K562 (cell line): ENCODE results near the gene LSR. TPM values are rescaled to one million over a fixed set of nuclear protein-coding genes. Genes with fewer than 3 reads are reported as not detected.

Experiments used
- ARID1B ChIP-seq: fragments of 450-650 bp; IDR thresholded peaks from 2 replicates; pipeline ENCODE4 v1.6.1; 2016; ENCODE audit warnings: antibody characterized with exemption, mild to moderate bottlenecking, inconsistent platforms
- BCOR ChIP-seq: fragments of 450-650 bp; IDR thresholded peaks from 2 replicates; pipeline ENCODE4 v1.6.1; 2016
- CTBP1 ChIP-seq: fragments of 450-650 bp; IDR thresholded peaks from 2 replicates; pipeline ENCODE4 v1.6.1; 2016; ENCODE audit warnings: borderline replicate concordance
- EGR1 ChIP-seq: fragments of 450-650 bp; conservative IDR thresholded peaks from 2 replicates; pipeline ENCODE4 v1.6.1; 2017; ENCODE audit warnings: mild to moderate bottlenecking
- HNRNPL ChIP-seq: fragments of 200-400 bp; formaldehyde crosslinking; IDR thresholded peaks from 2 replicates; pipeline ENCODE4 v1.6.1; 2017; ENCODE audit warnings: low read depth, mild to moderate bottlenecking, low read length
- MTA3 ChIP-seq: fragments of 450-650 bp; formaldehyde crosslinking; IDR thresholded peaks from 2 replicates; pipeline ENCODE4 v1.6.1; 2017; ENCODE audit warnings: mild to moderate bottlenecking, borderline replicate concordance
- MYC ChIP-seq, 2 experiments: fragments of 250-450 bp in 1 of 2; sonication (Bioruptor Pico) in 1 of 2; IDR thresholded peaks; 2 replicates each; pipeline versions ENCODE4 v1.5.1 to v1.6.1; 2012 to 2021; ENCODE audit warnings: low read depth in 2 of 2, borderline replicate concordance in 1 of 2, improper control_type of control experiment in 1 of 2, low read length in 1 of 2, mild to moderate bottlenecking in 1 of 2, moderate library complexity in 1 of 2
- PCBP1 ChIP-seq: fragments of 200-400 bp; formaldehyde crosslinking; IDR thresholded peaks from 2 replicates; pipeline ENCODE4 v1.6.1; 2018; ENCODE audit warnings: mild to moderate bottlenecking, low read depth, low read length; ENCODE audit not compliant: poor library complexity, severe bottlenecking
- PHF21A ChIP-seq: fragments of 450-650 bp; IDR thresholded peaks from 2 replicates; pipeline ENCODE4 v1.6.1; 2017; ENCODE audit warnings: low read depth, borderline replicate concordance
- PYGO2 ChIP-seq: fragments of 450-650 bp; IDR thresholded peaks from 2 replicates; pipeline ENCODE4 v1.6.1; 2016; ENCODE audit warnings: mild to moderate bottlenecking, missing genetic modification characterization, moderate library complexity, missing compliant biosample characterization
- SIN3B ChIP-seq: fragments of 450-650 bp; IDR thresholded peaks from 2 replicates; pipeline ENCODE4 v1.6.1; 2017; ENCODE audit warnings: low read depth, mild to moderate bottlenecking, moderate library complexity
- SMARCE1 ChIP-seq: fragments of 450-650 bp; IDR thresholded peaks from 2 replicates; pipeline ENCODE4 v1.7.1; 2016; ENCODE audit warnings: mild to moderate bottlenecking
- YY1 ChIP-seq, 3 experiments: IDR thresholded peaks; 2 replicates each; pipeline ENCODE4 v1.6.1; 2011; ENCODE audit warnings: low read length in 2 of 3, mild to moderate bottlenecking in 2 of 3, moderate library complexity in 2 of 3, borderline replicate concordance in 1 of 3, control low read depth in 1 of 3, low read depth in 1 of 3; ENCODE audit not compliant: insufficient read depth in 3 of 3, insufficient replicate concordance in 2 of 3, control insufficient read depth in 1 of 3, insufficient read length in 1 of 3; ENCODE audit errors: extremely low read depth in 1 of 3
- ZNF165 ChIP-seq: fragments of 250-450 bp; sonication (Bioruptor Pico); IDR thresholded peaks from 2 replicates; pipeline ENCODE4 v1.4.0; 2020; ENCODE audit warnings: borderline replicate concordance
- ZNF561 ChIP-seq: fragments of 450-650 bp; formaldehyde crosslinking; conservative IDR thresholded peaks from 2 replicates; pipeline ENCODE4 v1.4.0; 2020; ENCODE audit warnings: mild to moderate bottlenecking, moderate library complexity
- ZNF696 ChIP-seq: fragments of 250-450 bp; sonication (Bioruptor Pico); conservative IDR thresholded peaks from 2 replicates; pipeline ENCODE4 v1.4.0; 2020; ENCODE audit warnings: mild to moderate bottlenecking, moderate library complexity
- polyA plus RNA-seq, 8 experiments: library from polyadenylated mRNA; depleted of rRNA in 4 of 8; stranded (reverse) in 5 of 8; unstranded in 3 of 8; fragments of >200 nt; fragmentation: Nextera tagmentation in 2 of 8; fragmentation: Illumina TruSeq in 1 of 8; extraction: Ambion mirVana in 2 of 8; extraction: Trizol in 1 of 8; gene quantifications; 2 replicates each; pipeline versions ENCODE4 v1.2.1 to v1.2.3, GENCODE V29; 2011 to 2014; ENCODE audit warnings: inconsistent platforms in 1 of 8, missing spikeins in 1 of 8
- total RNA-seq, 7 experiments: library from RNA; depleted of rRNA in 6 of 7; stranded (reverse); fragments of >200 nt in 6 of 7; fragmentation: Illumina TruSeq in 2 of 7; extraction: Trizol in 2 of 7; gene quantifications; 2 replicates each; pipeline versions ENCODE4 v1.2.1 to v1.2.3, GENCODE V29; 2011 to 2021; ENCODE audit warnings: low replicate concordance in 1 of 7
- TF ChIP-seq, protein P1 (sequence below): sonication (generic); formaldehyde crosslinking; IDR thresholded peaks from 2 replicates; pipeline ENCODE4 v1.8.0; 2023; ENCODE audit warnings: missing genetic modification reagents, mild to moderate bottlenecking, borderline replicate concordance
- TF ChIP-seq, protein P2 (sequence below): fragments of 250-450 bp; sonication (Bioruptor Pico); IDR thresholded peaks from 2 replicates; pipeline ENCODE4 v1.5.0; 2020; ENCODE audit warnings: mild to moderate bottlenecking, borderline replicate concordance
- TF ChIP-seq, protein P3 (sequence below): sonication (generic); formaldehyde crosslinking; IDR thresholded peaks from 2 replicates; pipeline ENCODE4 v1.8.1; 2022; ENCODE audit warnings: missing genetic modification reagents

The LSR gene
- total and polyA plus RNA-seq, 9 of the 15 experiments (the other 6 are each of a cell fraction or from before 2014, with no cell fraction given): 0.44 to 87.9 (median 28.0) TPM

DNA sequence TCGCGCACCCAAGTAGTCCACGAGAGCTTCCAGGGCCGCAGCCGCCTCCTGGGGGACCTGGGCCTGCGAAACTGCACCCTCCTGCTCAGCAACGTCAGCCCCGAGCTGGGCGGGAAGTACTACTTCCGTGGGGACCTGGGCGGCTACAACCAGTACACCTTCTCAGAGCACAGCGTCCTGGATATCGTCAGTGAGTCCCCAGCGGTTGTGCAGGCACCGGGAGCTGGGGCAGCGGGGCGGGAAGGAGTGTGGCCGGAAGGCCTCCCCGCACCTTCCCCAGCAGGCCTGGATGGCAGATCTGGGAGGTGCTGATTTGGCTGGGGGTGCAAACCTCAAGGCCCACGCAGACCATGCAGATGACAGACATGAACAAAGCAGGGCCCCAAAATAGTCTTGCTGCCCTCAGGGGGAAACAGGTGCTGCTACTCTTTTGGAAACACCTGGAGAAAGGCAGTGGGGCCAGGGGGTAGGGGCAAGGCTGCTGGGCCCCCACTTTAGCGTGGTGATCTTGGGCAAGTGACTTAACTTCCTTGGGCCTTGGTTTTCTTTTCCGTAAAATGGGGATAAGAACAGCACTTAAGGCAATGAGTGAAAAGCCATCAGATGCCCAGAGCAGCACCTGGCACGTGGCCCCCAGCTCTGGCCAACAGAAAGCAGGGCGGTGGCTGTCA lies 47.1 kb downstream of the LSR start (continued):
- TF ChIP-seq, protein P1, sequence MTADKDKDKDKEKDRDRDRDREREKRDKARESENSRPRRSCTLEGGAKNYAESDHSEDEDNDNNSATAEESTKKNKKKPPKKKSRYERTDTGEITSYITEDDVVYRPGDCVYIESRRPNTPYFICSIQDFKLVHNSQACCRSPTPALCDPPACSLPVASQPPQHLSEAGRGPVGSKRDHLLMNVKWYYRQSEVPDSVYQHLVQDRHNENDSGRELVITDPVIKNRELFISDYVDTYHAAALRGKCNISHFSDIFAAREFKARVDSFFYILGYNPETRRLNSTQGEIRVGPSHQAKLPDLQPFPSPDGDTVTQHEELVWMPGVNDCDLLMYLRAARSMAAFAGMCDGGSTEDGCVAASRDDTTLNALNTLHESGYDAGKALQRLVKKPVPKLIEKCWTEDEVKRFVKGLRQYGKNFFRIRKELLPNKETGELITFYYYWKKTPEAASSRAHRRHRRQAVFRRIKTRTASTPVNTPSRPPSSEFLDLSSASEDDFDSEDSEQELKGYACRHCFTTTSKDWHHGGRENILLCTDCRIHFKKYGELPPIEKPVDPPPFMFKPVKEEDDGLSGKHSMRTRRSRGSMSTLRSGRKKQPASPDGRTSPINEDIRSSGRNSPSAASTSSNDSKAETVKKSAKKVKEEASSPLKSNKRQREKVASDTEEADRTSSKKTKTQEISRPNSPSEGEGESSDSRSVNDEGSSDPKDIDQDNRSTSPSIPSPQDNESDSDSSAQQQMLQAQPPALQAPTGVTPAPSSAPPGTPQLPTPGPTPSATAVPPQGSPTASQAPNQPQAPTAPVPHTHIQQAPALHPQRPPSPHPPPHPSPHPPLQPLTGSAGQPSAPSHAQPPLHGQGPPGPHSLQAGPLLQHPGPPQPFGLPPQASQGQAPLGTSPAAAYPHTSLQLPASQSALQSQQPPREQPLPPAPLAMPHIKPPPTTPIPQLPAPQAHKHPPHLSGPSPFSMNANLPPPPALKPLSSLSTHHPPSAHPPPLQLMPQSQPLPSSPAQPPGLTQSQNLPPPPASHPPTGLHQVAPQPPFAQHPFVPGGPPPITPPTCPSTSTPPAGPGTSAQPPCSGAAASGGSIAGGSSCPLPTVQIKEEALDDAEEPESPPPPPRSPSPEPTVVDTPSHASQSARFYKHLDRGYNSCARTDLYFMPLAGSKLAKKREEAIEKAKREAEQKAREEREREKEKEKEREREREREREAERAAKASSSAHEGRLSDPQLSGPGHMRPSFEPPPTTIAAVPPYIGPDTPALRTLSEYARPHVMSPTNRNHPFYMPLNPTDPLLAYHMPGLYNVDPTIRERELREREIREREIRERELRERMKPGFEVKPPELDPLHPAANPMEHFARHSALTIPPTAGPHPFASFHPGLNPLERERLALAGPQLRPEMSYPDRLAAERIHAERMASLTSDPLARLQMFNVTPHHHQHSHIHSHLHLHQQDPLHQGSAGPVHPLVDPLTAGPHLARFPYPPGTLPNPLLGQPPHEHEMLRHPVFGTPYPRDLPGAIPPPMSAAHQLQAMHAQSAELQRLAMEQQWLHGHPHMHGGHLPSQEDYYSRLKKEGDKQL: no peak
- TF ChIP-seq MTA3: no peak
- TF ChIP-seq BCOR: peak; percentile 61
- no peak for TF ChIP-seq ZNF561 (CRISPR knock-in tag)
- TF ChIP-seq, protein P2, sequence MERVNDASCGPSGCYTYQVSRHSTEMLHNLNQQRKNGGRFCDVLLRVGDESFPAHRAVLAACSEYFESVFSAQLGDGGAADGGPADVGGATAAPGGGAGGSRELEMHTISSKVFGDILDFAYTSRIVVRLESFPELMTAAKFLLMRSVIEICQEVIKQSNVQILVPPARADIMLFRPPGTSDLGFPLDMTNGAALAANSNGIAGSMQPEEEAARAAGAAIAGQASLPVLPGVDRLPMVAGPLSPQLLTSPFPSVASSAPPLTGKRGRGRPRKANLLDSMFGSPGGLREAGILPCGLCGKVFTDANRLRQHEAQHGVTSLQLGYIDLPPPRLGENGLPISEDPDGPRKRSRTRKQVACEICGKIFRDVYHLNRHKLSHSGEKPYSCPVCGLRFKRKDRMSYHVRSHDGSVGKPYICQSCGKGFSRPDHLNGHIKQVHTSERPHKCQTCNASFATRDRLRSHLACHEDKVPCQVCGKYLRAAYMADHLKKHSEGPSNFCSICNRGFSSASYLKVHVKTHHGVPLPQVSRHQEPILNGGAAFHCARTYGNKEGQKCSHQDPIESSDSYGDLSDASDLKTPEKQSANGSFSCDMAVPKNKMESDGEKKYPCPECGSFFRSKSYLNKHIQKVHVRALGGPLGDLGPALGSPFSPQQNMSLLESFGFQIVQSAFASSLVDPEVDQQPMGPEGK (CRISPR knock-in tag): no peak
- no peak for TF ChIP-seq SMARCE1
- 0 out of 2 replicates have a peak, but pooled peaks have one; percentile 19 for TF ChIP-seq MYC (IDR thresholded peaks at IDR 0.05; ENCODE audit: low read depth, low read length)
- no peak for TF ChIP-seq MYC (CRISPR knock-in tag; IDR thresholded peaks at IDR 0.05; ENCODE audit: borderline replicate concordance, low read depth)
- 0 out of 2 replicates have a peak, but pooled peaks have one; percentile 16 for TF ChIP-seq CTBP1
- no peak for TF ChIP-seq ZNF165
- peak; percentile 24 for TF ChIP-seq ARID1B
- TF ChIP-seq ZNF696 (CRISPR knock-in tag): no peak
- TF ChIP-seq PHF21A: no peak
- no peak for TF ChIP-seq YY1 (IDR thresholded peaks at IDR 0.05; ENCODE audit: borderline replicate concordance in 1 of 3, control insufficient read depth in 1 of 3, extremely low read depth in 1 of 3, insufficient read depth in 3 of 3, insufficient read length in 1 of 3, insufficient replicate concordance in 2 of 3, low read depth in 1 of 3, low read length in 2 of 3)
- TF ChIP-seq PYGO2 (tag): no peak
- TF ChIP-seq, protein P3, sequence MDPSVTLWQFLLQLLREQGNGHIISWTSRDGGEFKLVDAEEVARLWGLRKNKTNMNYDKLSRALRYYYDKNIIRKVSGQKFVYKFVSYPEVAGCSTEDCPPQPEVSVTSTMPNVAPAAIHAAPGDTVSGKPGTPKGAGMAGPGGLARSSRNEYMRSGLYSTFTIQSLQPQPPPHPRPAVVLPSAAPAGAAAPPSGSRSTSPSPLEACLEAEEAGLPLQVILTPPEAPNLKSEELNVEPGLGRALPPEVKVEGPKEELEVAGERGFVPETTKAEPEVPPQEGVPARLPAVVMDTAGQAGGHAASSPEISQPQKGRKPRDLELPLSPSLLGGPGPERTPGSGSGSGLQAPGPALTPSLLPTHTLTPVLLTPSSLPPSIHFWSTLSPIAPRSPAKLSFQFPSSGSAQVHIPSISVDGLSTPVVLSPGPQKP: no peak
- no peak for TF ChIP-seq PCBP1
- peak; percentile 53; the same call in 1 of the 2 replicates for TF ChIP-seq EGR1
- no peak for TF ChIP-seq HNRNPL
- no peak for TF ChIP-seq SIN3B
